ENCODE data around the gene FAM3C. TPM values are rescaled to one million over a fixed set of nuclear protein-coding genes. Genes with fewer than 3 reads are reported as not detected.

FAM3C gene
- total and polyA plus RNA-seq, 4 donors = 36.7 to 68.4 (median 57.2) TPM

- ATAC-seq (ENCODE audit: low FRiP score) (no peak), DNase-seq (no peak)
- H3K27ac ChIP-seq (ENCODE audit: low read depth in 1 of 2, low read length in 2 of 2) = no peak overlapping the region
- 59 to 75% methylated on average over 6 of the region's 6 CpGs for WGBS, 2 donors
- no peaks in the 10 kb centered on the region for H3K4me1 ChIP-seq (ENCODE audit: control insufficient read depth in 1 of 2, insufficient read depth in 2 of 2, low read length in 2 of 2)
- no peaks in the 10 kb centered on the region for H3K9me3 ChIP-seq (ENCODE audit: control insufficient read depth, low read length)
- no peak overlapping the region for H3K4me3 ChIP-seq (ENCODE audit: low read length in 2 of 2)
- intact Hi-C loops (cut with DNase I) = no loop called here
- no peaks in the 10 kb centered on the region for H3K27me3 ChIP-seq (ENCODE audit: control insufficient read depth in 1 of 2, insufficient read depth in 2 of 2, low read length in 1 of 2)
- no peaks in the 10 kb centered on the region for H3K36me3 ChIP-seq (ENCODE audit: control insufficient read depth in 1 of 2, insufficient read depth in 2 of 2, low read length in 1 of 2)
Measured at GRCh38 chr7:121419201-121420148, 23.4 kb upstream of the FAM3C start.

GRCh38 chr7:121416533-121416932 lies 20.4 kb upstream of the FAM3C start:
- H3K4me3 ChIP-seq (ENCODE audit: low read length in 2 of 2) = no peak overlapping the region
- H3K27ac ChIP-seq (ENCODE audit: low read depth in 1 of 2, low read length in 2 of 2) = no peak overlapping the region
- no peak for DNase-seq
- 80 to 86% methylated on average over 1 of the region's 1 CpG for WGBS, 2 donors
- H3K27me3 ChIP-seq (ENCODE audit: control insufficient read depth in 1 of 2, insufficient read depth in 2 of 2, low read length in 1 of 2) = no peaks in the 10 kb centered on the region
- no peaks in the 10 kb centered on the region for H3K4me1 ChIP-seq (ENCODE audit: control insufficient read depth in 1 of 2, insufficient read depth in 2 of 2, low read length in 2 of 2)
- H3K36me3 ChIP-seq (ENCODE audit: control insufficient read depth in 1 of 2, insufficient read depth in 2 of 2, low read length in 1 of 2) = no peaks in the 10 kb centered on the region
- ATAC-seq (ENCODE audit: low FRiP score) = no peak
- intact Hi-C loops (cut with DNase I) = no loop called here
- H3K9me3 ChIP-seq (ENCODE audit: control insufficient read depth, low read length) = no peaks in the 10 kb centered on the region

- Histone ChIP-seq H3K36me3 (ENCODE audit: control insufficient read depth in 1 of 2, insufficient read depth in 2 of 2, low read length in 1 of 2) (no peaks in the 10 kb centered on the region), H3K27ac (ENCODE audit: low read depth in 1 of 2, low read length in 2 of 2) (no peak overlapping the region), H3K4me1 (ENCODE audit: control insufficient read depth in 1 of 2, insufficient read depth in 2 of 2, low read length in 2 of 2) (no peaks in the 10 kb centered on the region), H3K4me3 (ENCODE audit: low read length in 2 of 2) (no peak overlapping the region), H3K9me3 (ENCODE audit: control insufficient read depth, low read length) (no peaks in the 10 kb centered on the region), H3K27me3 (ENCODE audit: control insufficient read depth in 1 of 2, insufficient read depth in 2 of 2, low read length in 1 of 2) (no peaks in the 10 kb centered on the region)
- WGBS, 2 donors = 86 to 93% methylated on average over 1 of the region's 1 CpG
- intact Hi-C loops (cut with DNase I) = no loop called here
- DNase-seq (no peak), ATAC-seq (ENCODE audit: low FRiP score) (no peak)
Measured at GRCh38 chr7:121414436-121414835, 18.3 kb upstream of the FAM3C start.

GRCh38 chr7:121411597-121411979 lies 15.5 kb upstream of the FAM3C start:
- Histone ChIP-seq H3K4me1 (ENCODE audit: control insufficient read depth in 1 of 2, insufficient read depth in 2 of 2, low read length in 2 of 2) (no peaks in the 10 kb centered on the region), H3K36me3 (ENCODE audit: control insufficient read depth in 1 of 2, insufficient read depth in 2 of 2, low read length in 1 of 2) (no peaks in the 10 kb centered on the region), H3K9me3 (ENCODE audit: control insufficient read depth, low read length) (no peaks in the 10 kb centered on the region), H3K4me3 (ENCODE audit: low read length in 2 of 2) (no peak overlapping the region), H3K27ac (ENCODE audit: low read depth in 1 of 2, low read length in 2 of 2) (no peak overlapping the region), H3K27me3 (ENCODE audit: control insufficient read depth in 1 of 2, insufficient read depth in 2 of 2, low read length in 1 of 2) (no peaks in the 10 kb centered on the region)
- WGBS, 2 donors = 76 to 81% methylated on average over 3 of the region's 3 CpGs
- no peak for DNase-seq
- intact Hi-C loops (cut with DNase I) = no loop called here
- ATAC-seq (ENCODE audit: low FRiP score) = no peak

GRCh38 chr7:121410829-121411596 lies 14.9 kb upstream of the FAM3C start:
- Histone ChIP-seq H3K4me1 (ENCODE audit: control insufficient read depth in 1 of 2, insufficient read depth in 2 of 2, low read length in 2 of 2) (no peaks in the 10 kb centered on the region), H3K27ac (ENCODE audit: low read depth in 1 of 2, low read length in 2 of 2) (no peak overlapping the region), H3K9me3 (ENCODE audit: control insufficient read depth, low read length) (no peaks in the 10 kb centered on the region), H3K4me3 (ENCODE audit: low read length in 2 of 2) (no peak overlapping the region), H3K27me3 (ENCODE audit: control insufficient read depth in 1 of 2, insufficient read depth in 2 of 2, low read length in 1 of 2) (no peaks in the 10 kb centered on the region), H3K36me3 (ENCODE audit: control insufficient read depth in 1 of 2, insufficient read depth in 2 of 2, low read length in 1 of 2) (no peaks in the 10 kb centered on the region)
- ATAC-seq (ENCODE audit: low FRiP score) (no peak), DNase-seq (no peak)
- intact Hi-C loops (cut with DNase I) = no loop called here
- WGBS, 2 donors = 86 to 88% methylated on average over 2 of the region's 2 CpGs

- Histone ChIP-seq H3K27ac (ENCODE audit: low read depth in 1 of 2, low read length in 2 of 2) (no peak overlapping the region), H3K36me3 (ENCODE audit: control insufficient read depth in 1 of 2, insufficient read depth in 2 of 2, low read length in 1 of 2) (no peaks in the 10 kb centered on the region), H3K4me3 (ENCODE audit: low read length in 2 of 2) (no peak overlapping the region), H3K9me3 (ENCODE audit: control insufficient read depth, low read length) (no peaks in the 10 kb centered on the region), H3K27me3 (ENCODE audit: control insufficient read depth in 1 of 2, insufficient read depth in 2 of 2, low read length in 1 of 2) (no peaks in the 10 kb centered on the region), H3K4me1 (ENCODE audit: control insufficient read depth in 1 of 2, insufficient read depth in 2 of 2, low read length in 2 of 2) (no peaks in the 10 kb centered on the region)
- intact Hi-C loops (cut with DNase I) = no loop called here
- DNase-seq (no peak), ATAC-seq (ENCODE audit: low FRiP score) (no peak)
- WGBS, 2 donors = 84 to 90% methylated on average over 2 of the region's 2 CpGs
Measured at GRCh38 chr7:121406944-121407343, 10.8 kb upstream of the FAM3C start.

GRCh38 chr7:121406461-121406860 lies 10.4 kb upstream of the FAM3C start:
- WGBS, 2 donors = 86 to 91% methylated on average over 5 of the region's 5 CpGs
- ATAC-seq (ENCODE audit: low FRiP score) (no peak), DNase-seq (no peak)
- no peaks in the 10 kb centered on the region for H3K4me1 ChIP-seq (ENCODE audit: control insufficient read depth in 1 of 2, insufficient read depth in 2 of 2, low read length in 2 of 2)
- no peaks in the 10 kb centered on the region for H3K9me3 ChIP-seq (ENCODE audit: control insufficient read depth, low read length)
- no peaks in the 10 kb centered on the region for H3K36me3 ChIP-seq (ENCODE audit: control insufficient read depth in 1 of 2, insufficient read depth in 2 of 2, low read length in 1 of 2)
- no peaks in the 10 kb centered on the region for H3K27me3 ChIP-seq (ENCODE audit: control insufficient read depth in 1 of 2, insufficient read depth in 2 of 2, low read length in 1 of 2)
- H3K27ac ChIP-seq (ENCODE audit: low read depth in 1 of 2, low read length in 2 of 2) = no peak overlapping the region
- H3K4me3 ChIP-seq (ENCODE audit: low read length in 2 of 2) = no peak overlapping the region
- intact Hi-C loops (cut with DNase I) = no loop called here

GRCh38 chr7:121404348-121404747 lies 8.2 kb upstream of the FAM3C start:
- intact Hi-C loops (cut with DNase I) = no loop called here
- ATAC-seq (ENCODE audit: low FRiP score) (no peak), DNase-seq (no peak)
- Histone ChIP-seq H3K27ac (ENCODE audit: low read depth in 1 of 2, low read length in 2 of 2) (no peak overlapping the region), H3K4me3 (ENCODE audit: low read length in 2 of 2) (no peak overlapping the region), H3K36me3 (ENCODE audit: control insufficient read depth in 1 of 2, insufficient read depth in 2 of 2, low read length in 1 of 2) (no peaks in the 10 kb centered on the region), H3K27me3 (ENCODE audit: control insufficient read depth in 1 of 2, insufficient read depth in 2 of 2, low read length in 1 of 2) (no peaks in the 10 kb centered on the region), H3K4me1 (ENCODE audit: control insufficient read depth in 1 of 2, insufficient read depth in 2 of 2, low read length in 2 of 2) (no peaks in the 10 kb centered on the region), H3K9me3 (ENCODE audit: control insufficient read depth, low read length) (no peaks in the 10 kb centered on the region)
- 88 to 94% methylated on average over 2 of the region's 2 CpGs for WGBS, 2 donors

Data from aorta (tissue), 5 donors.